Uterus (tissue), 4 donors: ENCODE results near the gene WDR27. TPM values are rescaled to one million over a fixed set of nuclear protein-coding genes. Genes with fewer than 3 reads are reported as not detected.

ENCODE experiments used
- DNase-seq, 2 donors: peaks; one replicate each; pipeline ENCODE4 v3.0.0-alpha.2; 2019 to 2020
- H3K27ac ChIP-seq, 2 donors: fragments of 200-600 bp; sonication (generic); 1 replicate in 1 of 2; 2 replicates in 1 of 2; pipeline ENCODE4 v1.5.1; 2016 to 2018
- H3K27me3 ChIP-seq, 2 donors: fragments of 200-600 bp; sonication (generic); one replicate each; pipeline ENCODE4 v1.5.1; 2018 to 2019; ENCODE audit warnings: control low read depth in 1 of 2
- H3K36me3 ChIP-seq, 2 donors: fragments of 200-600 bp; sonication (generic); one replicate each; pipeline ENCODE4 v1.5.1; 2019; ENCODE audit warnings: control low read depth in 1 of 2
- H3K4me1 ChIP-seq, 2 donors: fragments of 200-600 bp; sonication (generic); one replicate each; pipeline ENCODE4 v1.5.1; 2018 to 2019; ENCODE audit warnings: control low read depth in 1 of 2
- H3K4me3 ChIP-seq, 2 donors: fragments of 200-600 bp; sonication (generic); 1 replicate in 1 of 2; 2 replicates in 1 of 2; pipeline ENCODE4 v1.5.1; 2018 to 2019; ENCODE audit warnings: mild to moderate bottlenecking in 1 of 2
- H3K9me3 ChIP-seq, 2 donors: fragments of 200-600 bp; sonication (generic); one replicate each; pipeline ENCODE4 v1.5.1; 2019; ENCODE audit warnings: control low read depth in 1 of 2
- POLR2A ChIP-seq, 2 donors: fragments of 450-650 bp; IDR thresholded peaks; one replicate each; pipeline ENCODE4 v1.6.1; 2016; ENCODE audit warnings: antibody characterized with exemption in 2 of 2, mild to moderate bottlenecking in 1 of 2, moderate library complexity in 1 of 2
- intact Hi-C: fragments of 100-400 bp; cut with DNase I; formaldehyde crosslinking; loops from one replicate; pipeline ENCODE4 v1.15.1; 2023; ENCODE audit warnings: low total_unique reads
- total RNA-seq, 4 donors: library from RNA; depleted of rRNA in 3 of 4; stranded (reverse); fragments of >200 nt in 3 of 4; gene quantifications; one replicate each; pipeline versions ENCODE4 v1.1.0 to v1.2.4, GENCODE V29; 2014 to 2023
- TF ChIP-seq, protein P1 (sequence below), 4 experiments: fragments of 200-600 bp in 2 of 4; fragments of 450-650 bp in 2 of 4; sonication (generic) in 2 of 4; IDR thresholded peaks; one replicate each; pipeline ENCODE4 v1.5.1; 2016 to 2019; ENCODE audit warnings: antibody characterized with exemption in 4 of 4, mild to moderate bottlenecking in 2 of 4, moderate library complexity in 1 of 4
- donor health status: DM: yes; HTN: yes; CAD: no.

WDR27 gene
- total RNA-seq, 4 donors from 2014 or later = 41.8 to 69.7 (median 59.7) TPM

DNA sequence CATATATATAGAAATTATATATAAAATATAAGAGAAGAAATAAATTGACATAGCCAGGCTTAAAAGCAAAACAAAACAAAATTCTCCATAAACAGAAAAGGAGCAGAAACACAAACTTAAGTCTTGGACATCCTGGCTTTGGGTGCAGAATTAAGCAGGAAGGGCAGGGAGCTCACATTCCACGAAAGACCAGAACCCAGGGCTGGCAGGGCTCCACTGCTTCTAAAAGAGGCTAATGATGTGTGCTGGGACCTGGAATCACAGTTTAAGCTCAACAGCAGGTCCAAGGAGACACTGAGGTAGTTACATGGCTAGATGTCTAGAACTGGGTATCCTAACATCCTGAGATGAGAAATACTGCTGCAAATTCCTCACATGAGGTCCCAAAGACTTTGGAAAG, 210.3 kb downstream of the WDR27 start:
- DNase-seq = no peak
- H3K9me3 ChIP-seq = no peaks in the 10 kb centered on the region
- intact Hi-C loops = no loop called here
- H3K27me3 ChIP-seq = no peaks in the 10 kb centered on the region
- no peak overlapping the region for H3K4me3 ChIP-seq
- no peak for TF ChIP-seq POLR2A (IDR thresholded peaks at IDR 0.05)
- TF ChIP-seq, protein P1, sequence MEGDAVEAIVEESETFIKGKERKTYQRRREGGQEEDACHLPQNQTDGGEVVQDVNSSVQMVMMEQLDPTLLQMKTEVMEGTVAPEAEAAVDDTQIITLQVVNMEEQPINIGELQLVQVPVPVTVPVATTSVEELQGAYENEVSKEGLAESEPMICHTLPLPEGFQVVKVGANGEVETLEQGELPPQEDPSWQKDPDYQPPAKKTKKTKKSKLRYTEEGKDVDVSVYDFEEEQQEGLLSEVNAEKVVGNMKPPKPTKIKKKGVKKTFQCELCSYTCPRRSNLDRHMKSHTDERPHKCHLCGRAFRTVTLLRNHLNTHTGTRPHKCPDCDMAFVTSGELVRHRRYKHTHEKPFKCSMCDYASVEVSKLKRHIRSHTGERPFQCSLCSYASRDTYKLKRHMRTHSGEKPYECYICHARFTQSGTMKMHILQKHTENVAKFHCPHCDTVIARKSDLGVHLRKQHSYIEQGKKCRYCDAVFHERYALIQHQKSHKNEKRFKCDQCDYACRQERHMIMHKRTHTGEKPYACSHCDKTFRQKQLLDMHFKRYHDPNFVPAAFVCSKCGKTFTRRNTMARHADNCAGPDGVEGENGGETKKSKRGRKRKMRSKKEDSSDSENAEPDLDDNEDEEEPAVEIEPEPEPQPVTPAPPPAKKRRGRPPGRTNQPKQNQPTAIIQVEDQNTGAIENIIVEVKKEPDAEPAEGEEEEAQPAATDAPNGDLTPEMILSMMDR (IDR thresholded peaks at IDR 0.05) = no peak
- H3K4me1 ChIP-seq = peaks cover 0 to 3% of the 10 kb centered on the region in 2 donors
- no peaks in the 10 kb centered on the region for H3K36me3 ChIP-seq
- H3K27ac ChIP-seq = peak overlapping the region in 1 of 2 donors; percentile 10

GRCh38 chr6:169490830-169491229, 211.0 kb downstream of the WDR27 start:
- intact Hi-C loops = no loop called here
- no peaks in the 10 kb centered on the region for H3K27me3 ChIP-seq
- DNase-seq = no peak
- TF ChIP-seq, protein P1 (IDR thresholded peaks at IDR 0.05) = no peak
- peak overlapping the region; percentile 58 to 60 for H3K27ac ChIP-seq
- H3K9me3 ChIP-seq = no peaks in the 10 kb centered on the region
- no peaks in the 10 kb centered on the region for H3K36me3 ChIP-seq
- H3K4me3 ChIP-seq = no peak overlapping the region
- peaks cover 0 to 3% of the 10 kb centered on the region in 2 donors for H3K4me1 ChIP-seq

GRCh38 chr6:169490246-169490641, 211.6 kb downstream of the WDR27 start:
- intact Hi-C loops = no loop called here

DNA sequence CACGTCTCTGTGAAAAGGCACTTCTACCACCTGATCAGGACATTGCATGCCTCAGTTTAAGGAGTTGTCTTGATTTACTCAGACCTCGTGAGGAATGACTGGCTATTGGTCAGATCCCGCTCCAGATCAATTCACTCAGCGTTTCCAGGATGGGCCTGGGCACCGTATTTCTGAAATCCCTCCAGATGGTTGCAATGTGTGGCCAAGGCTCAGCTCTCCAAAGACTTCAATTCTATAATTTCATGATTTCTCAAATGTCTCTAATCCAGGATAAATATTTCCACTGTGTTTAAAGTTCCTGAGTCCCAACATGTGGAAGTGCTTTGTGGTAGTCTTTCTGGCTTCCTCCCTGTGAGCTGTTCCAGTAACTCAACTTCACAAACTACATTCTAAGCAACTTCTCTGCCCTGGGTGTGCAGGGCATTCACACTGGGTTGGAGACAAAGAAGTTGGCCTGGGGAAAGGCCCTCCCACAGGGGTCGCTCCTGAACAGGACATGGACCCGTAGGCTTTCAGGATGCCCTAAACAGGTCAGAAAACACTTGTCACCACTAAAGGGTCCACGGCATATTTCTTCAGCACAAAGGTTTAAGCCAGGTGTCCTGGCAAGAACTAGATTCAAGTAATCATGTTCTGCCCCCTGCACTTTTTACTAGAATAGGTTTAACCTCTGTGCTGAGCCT, 212.1 kb downstream of the WDR27 start:
- H3K9me3 ChIP-seq = no peaks in the 10 kb centered on the region
- no peak for DNase-seq
- TF ChIP-seq POLR2A (IDR thresholded peaks at IDR 0.05) = no peak
- TF ChIP-seq, protein P1 (IDR thresholded peaks at IDR 0.05) = no peak
- H3K27ac ChIP-seq = peak overlapping the region; percentile 58 to 60
- H3K4me1 ChIP-seq = peaks cover 0 to 3% of the 10 kb centered on the region in 2 donors
- intact Hi-C loops = no loop called here
- H3K27me3 ChIP-seq = no peaks in the 10 kb centered on the region
- no peaks in the 10 kb centered on the region for H3K36me3 ChIP-seq
- H3K4me3 ChIP-seq = no peak overlapping the region

More at GRCh38 chr6:169490246-169490641, 211.6 kb downstream of the WDR27 start:
- Histone ChIP-seq H3K27me3 (no peaks in the 10 kb centered on the region), H3K4me3 (no peak overlapping the region), H3K36me3 (no peaks in the 10 kb centered on the region), H3K27ac (peak overlapping the region; percentile 58 to 60), H3K4me1 (peaks cover 0 to 3% of the 10 kb centered on the region in 2 donors), H3K9me3 (no peaks in the 10 kb centered on the region)
- DNase-seq = no peak
- TF ChIP-seq, protein P1 (IDR thresholded peaks at IDR 0.05) = no peak
- no peak for TF ChIP-seq POLR2A (IDR thresholded peaks at IDR 0.05)

GRCh38 chr6:169487579-169488436, 214.0 kb downstream of the WDR27 start:
- no peaks in the 10 kb centered on the region for H3K27me3 ChIP-seq
- no peaks in the 10 kb centered on the region for H3K36me3 ChIP-seq
- no peak overlapping the region for H3K4me3 ChIP-seq
- intact Hi-C loops = no loop called here
- H3K4me1 ChIP-seq = peaks cover 0 to 3% of the 10 kb centered on the region in 2 donors
- no peak overlapping the region for H3K27ac ChIP-seq
- DNase-seq = no peak
- no peaks in the 10 kb centered on the region for H3K9me3 ChIP-seq
- TF ChIP-seq, protein P1 (IDR thresholded peaks at IDR 0.05) = peak; percentile 25 to 53 (median 40)
- TF ChIP-seq POLR2A (IDR thresholded peaks at IDR 0.05) = no peak
